SK-N-SH treated with all-trans-retinoic acid at 6 μM for 48 hours (cell line): Measurements from ENCODE around the gene DUXA.

Experiments
- ESRRG ChIP-seq: fragments of 250-450 bp; sonication (Bioruptor Pico); IDR thresholded peaks from 2 replicates; pipeline ENCODE4 v1.6.1; 2021; ENCODE audit warnings: mild to moderate bottlenecking
- GLIS3 ChIP-seq: fragments of 250-450 bp; sonication (Bioruptor Pico); IDR thresholded peaks from 2 replicates; pipeline ENCODE4 v1.5.0; 2020; ENCODE audit warnings: mild to moderate bottlenecking, moderate library complexity
- ISL1 ChIP-seq: fragments of 250-450 bp; sonication (Bioruptor Pico); IDR thresholded peaks from 2 replicates; pipeline ENCODE4 v2.1.2; 2022; ENCODE audit warnings: mild to moderate bottlenecking, moderate library complexity
- RARB ChIP-seq: fragments of 250-450 bp; sonication (Bioruptor Pico); IDR thresholded peaks from 2 replicates; pipeline ENCODE4 v1.8.0; 2021; ENCODE audit warnings: mild to moderate bottlenecking, moderate library complexity
- TOX ChIP-seq: fragments of 250-450 bp; sonication (Bioruptor Pico); IDR thresholded peaks from 2 replicates; pipeline ENCODE4 v1.8.0; 2021; ENCODE audit warnings: mild to moderate bottlenecking, moderate library complexity, borderline replicate concordance
- ZC3H10 ChIP-seq: fragments of 250-450 bp; sonication (Bioruptor Pico); IDR thresholded peaks from 2 replicates; pipeline ENCODE4 v1.5.1; 2021; ENCODE audit warnings: mild to moderate bottlenecking, moderate library complexity
- ZNF70 ChIP-seq: fragments of 450-650 bp; formaldehyde crosslinking; IDR thresholded peaks from 2 replicates; pipeline ENCODE4 v1.5.0; 2020; ENCODE audit warnings: mild to moderate bottlenecking, moderate library complexity
- TF ChIP-seq, protein P1 (sequence below): fragments of 250-450 bp; sonication (Bioruptor Pico); IDR thresholded peaks from 2 replicates; pipeline ENCODE4 v1.8.0; 2021; ENCODE audit warnings: low read depth, mild to moderate bottlenecking, moderate library complexity, borderline replicate concordance
- TF ChIP-seq, protein P2 (sequence below): fragments of 250-450 bp; sonication (Bioruptor Pico); IDR thresholded peaks from 2 replicates; pipeline ENCODE4 v1.8.0; 2020; ENCODE audit warnings: mild to moderate bottlenecking, moderate library complexity, borderline replicate concordance

GRCh38 chr19:57141699-57142098 is 25.6 kb downstream of the DUXA start:
- TF ChIP-seq, protein P1, sequence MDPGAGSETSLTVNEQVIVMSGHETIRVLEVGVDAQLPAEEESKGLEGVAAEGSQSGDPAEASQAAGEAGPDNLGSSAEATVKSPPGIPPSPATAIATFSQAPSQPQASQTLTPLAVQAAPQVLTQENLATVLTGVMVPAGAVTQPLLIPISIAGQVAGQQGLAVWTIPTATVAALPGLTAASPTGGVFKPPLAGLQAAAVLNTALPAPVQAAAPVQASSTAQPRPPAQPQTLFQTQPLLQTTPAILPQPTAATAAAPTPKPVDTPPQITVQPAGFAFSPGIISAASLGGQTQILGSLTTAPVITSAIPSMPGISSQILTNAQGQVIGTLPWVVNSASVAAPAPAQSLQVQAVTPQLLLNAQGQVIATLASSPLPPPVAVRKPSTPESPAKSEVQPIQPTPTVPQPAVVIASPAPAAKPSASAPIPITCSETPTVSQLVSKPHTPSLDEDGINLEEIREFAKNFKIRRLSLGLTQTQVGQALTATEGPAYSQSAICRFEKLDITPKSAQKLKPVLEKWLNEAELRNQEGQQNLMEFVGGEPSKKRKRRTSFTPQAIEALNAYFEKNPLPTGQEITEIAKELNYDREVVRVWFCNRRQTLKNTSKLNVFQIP (CRISPR knock-in tag): no peak
- TF ChIP-seq ISL1 (CRISPR knock-in tag) (no peak), ZC3H10 (CRISPR knock-in tag) (no peak), TOX (CRISPR knock-in tag) (no peak), GLIS3 (CRISPR knock-in tag) (no peak), ZNF70 (CRISPR knock-in tag) (no peak), ESRRG (CRISPR knock-in tag) (no peak), RARB (no peak)
- TF ChIP-seq, protein P2, sequence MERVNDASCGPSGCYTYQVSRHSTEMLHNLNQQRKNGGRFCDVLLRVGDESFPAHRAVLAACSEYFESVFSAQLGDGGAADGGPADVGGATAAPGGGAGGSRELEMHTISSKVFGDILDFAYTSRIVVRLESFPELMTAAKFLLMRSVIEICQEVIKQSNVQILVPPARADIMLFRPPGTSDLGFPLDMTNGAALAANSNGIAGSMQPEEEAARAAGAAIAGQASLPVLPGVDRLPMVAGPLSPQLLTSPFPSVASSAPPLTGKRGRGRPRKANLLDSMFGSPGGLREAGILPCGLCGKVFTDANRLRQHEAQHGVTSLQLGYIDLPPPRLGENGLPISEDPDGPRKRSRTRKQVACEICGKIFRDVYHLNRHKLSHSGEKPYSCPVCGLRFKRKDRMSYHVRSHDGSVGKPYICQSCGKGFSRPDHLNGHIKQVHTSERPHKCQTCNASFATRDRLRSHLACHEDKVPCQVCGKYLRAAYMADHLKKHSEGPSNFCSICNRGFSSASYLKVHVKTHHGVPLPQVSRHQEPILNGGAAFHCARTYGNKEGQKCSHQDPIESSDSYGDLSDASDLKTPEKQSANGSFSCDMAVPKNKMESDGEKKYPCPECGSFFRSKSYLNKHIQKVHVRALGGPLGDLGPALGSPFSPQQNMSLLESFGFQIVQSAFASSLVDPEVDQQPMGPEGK (CRISPR knock-in tag): no peak
